ENCODE data around the gene ZAR1.

The ZAR1 gene

GRCh38 chr4:48475770-48476169 is 14.3 kb upstream of the ZAR1 start:
- H3K9me3 ChIP-seq (replicated peaks; ENCODE audit: insufficient read depth, low read length), result no peaks in the 10 kb centered on the region
- H3K4me1 ChIP-seq (ENCODE audit: low read length), result no peaks in the 10 kb centered on the region
- H3K27me3 ChIP-seq (replicated peaks; ENCODE audit: insufficient read depth, low read length), result no peaks in the 10 kb centered on the region
- no peaks in the 10 kb centered on the region for H3K9me2 ChIP-seq (replicated peaks; ENCODE audit: insufficient read depth, low read length)
- H3K4me2 ChIP-seq (ENCODE audit: low read depth, low read length), result no peak overlapping the region
- H3K9ac ChIP-seq (ENCODE audit: low read length), result no peak overlapping the region
- H2AFZ ChIP-seq (ENCODE audit: low read length), result no peak overlapping the region
- no peaks in the 10 kb centered on the region for H3F3A ChIP-seq (ENCODE audit: insufficient read depth, low read length)
- H3K79me2 ChIP-seq (ENCODE audit: low read length), result no peaks in the 10 kb centered on the region
- H3K36me3 ChIP-seq (replicated peaks; ENCODE audit: insufficient read depth, low read length), result no peaks in the 10 kb centered on the region
- no peaks in the 10 kb centered on the region for H4K20me1 ChIP-seq (ENCODE audit: insufficient read depth, low read length)
- TF ChIP-seq EZH2 (optimal IDR thresholded peaks at IDR 0.05; ENCODE audit: low read depth, low read length) (no peak), CTCF (IDR thresholded peaks at IDR 0.05; ENCODE audit: low read length) (no peak), EZH2phosphoT487 (IDR thresholded peaks at IDR 0.05; ENCODE audit: low read length) (no peak)
- H3K27ac ChIP-seq (ENCODE audit: low read length), result no peak overlapping the region
- no peak for DNase-seq
- no peak overlapping the region for H3K4me3 ChIP-seq (ENCODE audit: low read length)

GRCh38 chr4:48478273-48478672 is 11.8 kb upstream of the ZAR1 start:
- no peaks in the 10 kb centered on the region for H4K20me1 ChIP-seq (ENCODE audit: insufficient read depth, low read length)
- no peak overlapping the region for H3K4me2 ChIP-seq (ENCODE audit: low read depth, low read length)
- no peak overlapping the region for H2AFZ ChIP-seq (ENCODE audit: low read length)
- no peaks in the 10 kb centered on the region for H3K27me3 ChIP-seq (replicated peaks; ENCODE audit: insufficient read depth, low read length)
- H3K27ac ChIP-seq (ENCODE audit: low read length), result no peak overlapping the region
- H3K9ac ChIP-seq (ENCODE audit: low read length), result no peak overlapping the region
- no peak overlapping the region for H3K4me3 ChIP-seq (ENCODE audit: low read length)
- H3F3A ChIP-seq (ENCODE audit: insufficient read depth, low read length), result no peaks in the 10 kb centered on the region
- TF ChIP-seq EZH2 (optimal IDR thresholded peaks at IDR 0.05; ENCODE audit: low read depth, low read length) (no peak), EZH2phosphoT487 (IDR thresholded peaks at IDR 0.05; ENCODE audit: low read length) (no peak), CTCF (IDR thresholded peaks at IDR 0.05; ENCODE audit: low read length) (no peak)
- H3K36me3 ChIP-seq (replicated peaks; ENCODE audit: insufficient read depth, low read length), result no peaks in the 10 kb centered on the region
- no peaks in the 10 kb centered on the region for H3K4me1 ChIP-seq (ENCODE audit: low read length)
- H3K79me2 ChIP-seq (ENCODE audit: low read length), result no peaks in the 10 kb centered on the region
- no peaks in the 10 kb centered on the region for H3K9me2 ChIP-seq (replicated peaks; ENCODE audit: insufficient read depth, low read length)
- H3K9me3 ChIP-seq (replicated peaks; ENCODE audit: insufficient read depth, low read length), result no peaks in the 10 kb centered on the region
- no peak for DNase-seq

GRCh38 chr4:48481581-48481980 is 8.5 kb upstream of the ZAR1 start:
- Histone ChIP-seq H3F3A (ENCODE audit: insufficient read depth, low read length) (no peaks in the 10 kb centered on the region), H3K4me3 (ENCODE audit: low read length) (no peak overlapping the region), H3K9me2 (replicated peaks; ENCODE audit: insufficient read depth, low read length) (no peaks in the 10 kb centered on the region), H3K9ac (ENCODE audit: low read length) (no peak overlapping the region), H3K27ac (ENCODE audit: low read length) (no peak overlapping the region), H2AFZ (ENCODE audit: low read length) (no peak overlapping the region), H3K36me3 (replicated peaks; ENCODE audit: insufficient read depth, low read length) (no peaks in the 10 kb centered on the region), H3K4me1 (ENCODE audit: low read length) (no peaks in the 10 kb centered on the region), H3K4me2 (ENCODE audit: low read depth, low read length) (no peak overlapping the region), H4K20me1 (ENCODE audit: insufficient read depth, low read length) (no peaks in the 10 kb centered on the region), H3K9me3 (replicated peaks; ENCODE audit: insufficient read depth, low read length) (no peaks in the 10 kb centered on the region), H3K79me2 (ENCODE audit: low read length) (no peaks in the 10 kb centered on the region), H3K27me3 (replicated peaks; ENCODE audit: insufficient read depth, low read length) (no peaks in the 10 kb centered on the region)
- no peak for TF ChIP-seq EZH2phosphoT487 (IDR thresholded peaks at IDR 0.05; ENCODE audit: low read length)
- no peak for DNase-seq

GRCh38 chr4:48483006-48483776 is 6.9 kb upstream of the ZAR1 start, which contains the start of gene SLC10A4:
Gene SLC10A4 (plus strand): TSS chr4:48483343. CDS start chr4:48483562, 219 bp downstream.
- H3K4me1 ChIP-seq (ENCODE audit: low read length), result no peaks in the 10 kb centered on the region
- no peaks in the 10 kb centered on the region for H3K9me3 ChIP-seq (replicated peaks; ENCODE audit: insufficient read depth, low read length)
- no peak within 1 kb of the TSS for H3K9ac ChIP-seq (ENCODE audit: low read length)
- H3K27ac ChIP-seq (ENCODE audit: low read length), result no peak within 1 kb of the TSS
- H3K79me2 ChIP-seq (ENCODE audit: low read length), result no peaks in the 10 kb centered on the region
- H3K9me2 ChIP-seq (replicated peaks; ENCODE audit: insufficient read depth, low read length), result no peaks in the 10 kb centered on the region
- no peak within 1 kb of the TSS for H2AFZ ChIP-seq (ENCODE audit: low read length)
- TF ChIP-seq EZH2phosphoT487 (IDR thresholded peaks at IDR 0.05; ENCODE audit: low read length), result no peak
- no peak for TF ChIP-seq EZH2 (optimal IDR thresholded peaks at IDR 0.05; ENCODE audit: low read depth, low read length)
- TF ChIP-seq CTCF (IDR thresholded peaks at IDR 0.05; ENCODE audit: low read length), result no peak
- no peaks in the 10 kb centered on the region for H4K20me1 ChIP-seq (ENCODE audit: insufficient read depth, low read length)
- no peaks in the 10 kb centered on the region for H3K36me3 ChIP-seq (replicated peaks; ENCODE audit: insufficient read depth, low read length)
- no peaks in the 10 kb centered on the region for H3K27me3 ChIP-seq (replicated peaks; ENCODE audit: insufficient read depth, low read length)
- H3K4me2 ChIP-seq (ENCODE audit: low read depth, low read length), result no peak within 1 kb of the TSS
- DNase-seq, result no peak
- H3K4me3 ChIP-seq (ENCODE audit: low read length), result no peak within 1 kb of the TSS
- H3F3A ChIP-seq (ENCODE audit: insufficient read depth, low read length), result no peaks in the 10 kb centered on the region

Measured in MM.1S (cell line).